ENCODE measurements around the gene NR2F6.

NR2F6 gene

GRCh38 chr19:17245535-17245984 lies at the start of gene NR2F6:
Gene NR2F6 (minus strand): TSS chr19:17245919. CDS start chr19:17245220, 699 bp downstream.
- DNase-seq = no peak
- H3K4me1 Mint-ChIP-seq (ENCODE audit: low read depth) = peaks cover 11% of the 10 kb centered on the region
- no peaks in the 10 kb centered on the region for H3K9me3 Mint-ChIP-seq
- H3K27ac Mint-ChIP-seq = no peak within 1 kb of the TSS
- H3K36me3 Mint-ChIP-seq (ENCODE audit: low read depth) = no peaks in the 10 kb centered on the region
- H3K4me3 Mint-ChIP-seq = peak within 1 kb of the TSS; percentile 78
- peaks cover 16% of the 10 kb centered on the region for H3K27me3 Mint-ChIP-seq

DNA sequence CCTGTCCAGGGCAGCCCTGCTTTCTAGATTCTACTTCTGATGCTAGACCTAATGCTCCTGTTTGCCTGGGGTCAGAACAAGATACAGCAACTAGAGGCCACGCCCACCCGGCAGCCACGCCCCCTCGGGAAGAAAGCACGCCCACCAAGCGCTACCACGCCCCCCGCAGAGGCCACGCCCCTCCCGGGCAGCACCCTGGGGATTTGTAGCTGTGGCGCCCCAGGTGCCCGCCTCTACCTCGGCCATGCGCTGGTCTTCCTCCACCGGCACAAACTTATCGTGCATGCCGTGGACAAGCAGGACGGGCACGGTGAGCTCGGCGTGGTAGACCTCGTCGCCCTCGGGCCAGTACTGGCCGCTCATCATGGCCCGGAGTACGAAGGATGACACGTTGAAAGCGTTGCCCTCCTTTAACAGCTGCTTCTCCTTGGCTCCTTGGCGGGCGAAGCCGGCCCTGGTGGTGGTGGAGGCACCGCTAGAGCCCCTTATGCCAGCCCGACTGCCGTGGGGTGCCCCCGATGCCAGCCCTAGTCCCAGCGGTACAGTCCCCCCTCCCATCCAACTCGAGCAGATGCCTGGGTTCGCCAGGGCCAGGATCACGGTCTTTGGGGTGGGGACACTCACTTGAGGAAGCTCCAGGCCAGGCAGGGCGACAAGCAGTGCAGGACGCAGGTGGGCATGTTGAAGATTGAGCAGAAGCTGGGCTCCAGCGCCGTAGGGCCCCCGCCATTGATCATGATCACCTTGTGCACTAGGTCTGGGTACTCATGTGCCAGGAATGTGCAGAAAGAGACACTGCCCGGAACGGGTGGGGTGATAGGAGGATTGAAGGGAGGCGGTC lies 48.6 kb upstream of the NR2F6 start:
- peaks cover 14% of the 10 kb centered on the region for H3K4me1 Mint-ChIP-seq (ENCODE audit: low read depth)
- H3K4me3 Mint-ChIP-seq = peak overlapping the region; percentile 8
- H3K27me3 Mint-ChIP-seq = no peaks in the 10 kb centered on the region
- no peaks in the 10 kb centered on the region for H3K9me3 Mint-ChIP-seq
- H3K36me3 Mint-ChIP-seq (ENCODE audit: low read depth) = peaks cover 23% of the 10 kb centered on the region
- DNase-seq = peak; percentile 75
- H3K27ac Mint-ChIP-seq = no peak overlapping the region

- H3K4me3 Mint-ChIP-seq = peak overlapping the region; percentile 8
- H3K4me1 Mint-ChIP-seq (ENCODE audit: low read depth) = peaks cover 14% of the 10 kb centered on the region
- no peak overlapping the region for H3K27ac Mint-ChIP-seq
- no peaks in the 10 kb centered on the region for H3K27me3 Mint-ChIP-seq
- H3K9me3 Mint-ChIP-seq = no peaks in the 10 kb centered on the region
- DNase-seq = no peak
- H3K36me3 Mint-ChIP-seq (ENCODE audit: low read depth) = peaks cover 20% of the 10 kb centered on the region
Observed at GRCh38 chr19:17293605-17294004, 47.9 kb upstream of the NR2F6 start.

- peak; percentile 93 for DNase-seq
- H3K4me3 Mint-ChIP-seq = peak overlapping the region; percentile 88
- H3K4me1 Mint-ChIP-seq (ENCODE audit: low read depth) = peaks cover 14% of the 10 kb centered on the region
- H3K27ac Mint-ChIP-seq = peak overlapping the region; percentile 90
- H3K9me3 Mint-ChIP-seq = no peaks in the 10 kb centered on the region
- H3K27me3 Mint-ChIP-seq = peaks cover 2% of the 10 kb centered on the region
- H3K36me3 Mint-ChIP-seq (ENCODE audit: low read depth) = peaks cover 14% of the 10 kb centered on the region
Observed at GRCh38 chr19:17292301-17293074, 46.8 kb upstream of the NR2F6 start.

- DNase-seq = peak; percentile 68
- Mint-ChIP-seq H3K36me3 (ENCODE audit: low read depth) (peaks cover 11% of the 10 kb centered on the region), H3K4me1 (ENCODE audit: low read depth) (peaks cover 8% of the 10 kb centered on the region), H3K27ac (no peak overlapping the region), H3K4me3 (no peak overlapping the region), H3K9me3 (no peaks in the 10 kb centered on the region), H3K27me3 (peaks cover 3% of the 10 kb centered on the region)
Observed at GRCh38 chr19:17289489-17289888, 43.8 kb upstream of the NR2F6 start.

- Mint-ChIP-seq H3K4me1 (ENCODE audit: low read depth) (peaks cover 7% of the 10 kb centered on the region), H3K27me3 (peaks cover 6% of the 10 kb centered on the region), H3K36me3 (ENCODE audit: low read depth) (peaks cover 16% of the 10 kb centered on the region), H3K27ac (no peak overlapping the region), H3K4me3 (no peak overlapping the region), H3K9me3 (no peaks in the 10 kb centered on the region)
- no peak for DNase-seq
Observed at GRCh38 chr19:17286752-17287151, 41.0 kb upstream of the NR2F6 start.

GRCh38 chr19:17286263-17286662 lies 40.5 kb upstream of the NR2F6 start:
- H3K36me3 Mint-ChIP-seq (ENCODE audit: low read depth) = peaks cover 16% of the 10 kb centered on the region
- H3K27ac Mint-ChIP-seq = no peak overlapping the region

GRCh38 chr19:17285415-17286135 lies 39.9 kb upstream of the NR2F6 start:
- peaks cover 11% of the 10 kb centered on the region for H3K27me3 Mint-ChIP-seq
- H3K4me1 Mint-ChIP-seq (ENCODE audit: low read depth) = peaks cover 9% of the 10 kb centered on the region
- no peak overlapping the region for H3K27ac Mint-ChIP-seq
- H3K9me3 Mint-ChIP-seq = no peaks in the 10 kb centered on the region
- H3K4me3 Mint-ChIP-seq = no peak overlapping the region
- peaks cover 16% of the 10 kb centered on the region for H3K36me3 Mint-ChIP-seq (ENCODE audit: low read depth)
- DNase-seq = no peak

More at GRCh38 chr19:17286263-17286662, 40.5 kb upstream of the NR2F6 start:
- no peak overlapping the region for H3K4me3 Mint-ChIP-seq
- H3K9me3 Mint-ChIP-seq = no peaks in the 10 kb centered on the region
- peaks cover 9% of the 10 kb centered on the region for H3K4me1 Mint-ChIP-seq (ENCODE audit: low read depth)
- no peak for DNase-seq
- H3K27me3 Mint-ChIP-seq = peaks cover 9% of the 10 kb centered on the region

GRCh38 chr19:17283504-17283996 lies 37.8 kb upstream of the NR2F6 start:
- DNase-seq = no peak
- Mint-ChIP-seq H3K4me3 (no peak overlapping the region), H3K9me3 (no peaks in the 10 kb centered on the region), H3K36me3 (ENCODE audit: low read depth) (peaks cover 16% of the 10 kb centered on the region), H3K27ac (no peak overlapping the region), H3K4me1 (ENCODE audit: low read depth) (peaks cover 9% of the 10 kb centered on the region), H3K27me3 (peaks cover 11% of the 10 kb centered on the region)

- peak overlapping the region; percentile 83 for H3K4me3 Mint-ChIP-seq
- H3K36me3 Mint-ChIP-seq (ENCODE audit: low read depth) = peaks cover 20% of the 10 kb centered on the region
- DNase-seq = peak; percentile 89
- H3K9me3 Mint-ChIP-seq = no peaks in the 10 kb centered on the region
- peaks cover 9% of the 10 kb centered on the region for H3K4me1 Mint-ChIP-seq (ENCODE audit: low read depth)
- peak overlapping the region; percentile 64 for H3K27ac Mint-ChIP-seq
- H3K27me3 Mint-ChIP-seq = peaks cover 11% of the 10 kb centered on the region
Observed at GRCh38 chr19:17282488-17283125, 36.9 kb upstream of the NR2F6 start.

- H3K27me3 Mint-ChIP-seq = peaks cover 8% of the 10 kb centered on the region
- peaks cover 9% of the 10 kb centered on the region for H3K4me1 Mint-ChIP-seq (ENCODE audit: low read depth)
- H3K27ac Mint-ChIP-seq = peak within 1 kb of the TSS; percentile 64
- peak; percentile 71 for DNase-seq
- peaks cover 28% of the 10 kb centered on the region for H3K36me3 Mint-ChIP-seq (ENCODE audit: low read depth)
- H3K9me3 Mint-ChIP-seq = no peaks in the 10 kb centered on the region
- H3K4me3 Mint-ChIP-seq = peak within 1 kb of the TSS; percentile 83
Observed at GRCh38 chr19:17281391-17282304, 35.9 kb upstream of the NR2F6 start, which contains the start of gene ANKLE1. Gene ANKLE1 (plus strand): TSS chr19:17281901. CDS start chr19:17281921, 20 bp downstream.

GRCh38 chr19:17279436-17279835 lies 33.7 kb upstream of the NR2F6 start:
- DNase-seq = no peak
- Mint-ChIP-seq H3K27ac (no peak overlapping the region), H3K36me3 (ENCODE audit: low read depth) (peaks cover 46% of the 10 kb centered on the region), H3K27me3 (peaks cover 8% of the 10 kb centered on the region), H3K4me3 (no peak overlapping the region), H3K9me3 (no peaks in the 10 kb centered on the region), H3K4me1 (ENCODE audit: low read depth) (peaks cover 9% of the 10 kb centered on the region)
